Mesothelial cell of epicardium (in vitro differentiated cells): ENCODE data around the gene ADGRV1. TPM values are rescaled to one million over a fixed set of nuclear protein-coding genes. Genes with fewer than 3 reads are reported as not detected.

Source experiments
- DNase-seq, 2 experiments: peaks; one replicate each; pipeline ENCODE4 v3.0.0; 2021; ENCODE audit warnings: low spot score in 2 of 2; ENCODE audit not compliant: unreplicated experiment in 2 of 2
- H3K27ac Mint-ChIP-seq: 2 replicates; pipeline ENCODE4 v1.8.0; 2021; ENCODE audit warnings: mixed read lengths
- H3K27me3 Mint-ChIP-seq: 2 replicates; pipeline ENCODE4 v1.8.0; 2021; ENCODE audit warnings: low read depth, mixed read lengths
- H3K36me3 Mint-ChIP-seq: 2 replicates; pipeline ENCODE4 v1.8.0; 2021; ENCODE audit warnings: mixed read lengths
- H3K4me1 Mint-ChIP-seq: 2 replicates; pipeline ENCODE4 v1.8.0; 2021; ENCODE audit warnings: mixed read lengths
- H3K4me3 Mint-ChIP-seq: 2 replicates; pipeline ENCODE4 v1.8.0; 2021; ENCODE audit warnings: mild to moderate bottlenecking, moderate library complexity, mixed read lengths
- H3K9me3 Mint-ChIP-seq: 2 replicates; pipeline ENCODE4 v1.8.0; 2021; ENCODE audit warnings: mixed read lengths
- CTCF ChIP-seq: fragments of 200-600 bp; sonication (generic); IDR thresholded peaks from one replicate; pipeline ENCODE4 v1.5.0; 2021; ENCODE audit warnings: antibody characterized with exemption; ENCODE audit not compliant: unreplicated experiment
- total RNA-seq: library from RNA; stranded (reverse); gene quantifications from 3 replicates; pipeline ENCODE4 v1.2.1, GENCODE V29; 2021

The ADGRV1 gene
- total RNA-seq, 1 donor from 2014 or later: 25.4 TPM

DNA sequence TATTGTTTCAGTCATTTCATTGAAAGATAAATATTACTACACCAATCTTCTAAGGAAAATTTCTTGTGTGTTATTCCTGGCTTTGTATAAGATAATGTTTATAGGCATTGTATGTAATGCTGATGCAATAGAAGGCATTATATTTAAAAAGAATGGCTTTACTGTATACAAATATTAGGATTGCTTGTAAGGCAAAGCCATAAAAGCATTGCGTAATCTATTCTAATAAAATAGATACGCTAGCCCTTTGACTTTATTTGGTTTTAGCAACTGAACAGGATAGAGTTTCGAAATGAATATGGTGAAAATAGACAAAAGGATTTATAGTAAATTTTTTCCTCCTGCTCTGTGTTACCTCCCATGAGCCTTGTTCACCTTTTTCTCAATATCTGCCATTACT lies 23.7 kb upstream of the ADGRV1 start:
- TF ChIP-seq CTCF: no peak
- Mint-ChIP-seq H3K27ac (no peak overlapping the region), H3K4me1 (no peaks in the 10 kb centered on the region), H3K9me3 (no peaks in the 10 kb centered on the region), H3K36me3 (no peaks in the 10 kb centered on the region), H3K4me3 (no peak overlapping the region), H3K27me3 (peaks cover 24% of the 10 kb centered on the region)
- no peak for DNase-seq

GRCh38 chr5:90542827-90543519 lies 15.6 kb upstream of the ADGRV1 start:
- Mint-ChIP-seq H3K4me1 (peaks cover 2% of the 10 kb centered on the region), H3K36me3 (no peaks in the 10 kb centered on the region), H3K27me3 (no peaks in the 10 kb centered on the region), H3K9me3 (no peaks in the 10 kb centered on the region), H3K27ac (no peak overlapping the region), H3K4me3 (no peak overlapping the region)
- no peak for DNase-seq
- no peak for TF ChIP-seq CTCF

DNA sequence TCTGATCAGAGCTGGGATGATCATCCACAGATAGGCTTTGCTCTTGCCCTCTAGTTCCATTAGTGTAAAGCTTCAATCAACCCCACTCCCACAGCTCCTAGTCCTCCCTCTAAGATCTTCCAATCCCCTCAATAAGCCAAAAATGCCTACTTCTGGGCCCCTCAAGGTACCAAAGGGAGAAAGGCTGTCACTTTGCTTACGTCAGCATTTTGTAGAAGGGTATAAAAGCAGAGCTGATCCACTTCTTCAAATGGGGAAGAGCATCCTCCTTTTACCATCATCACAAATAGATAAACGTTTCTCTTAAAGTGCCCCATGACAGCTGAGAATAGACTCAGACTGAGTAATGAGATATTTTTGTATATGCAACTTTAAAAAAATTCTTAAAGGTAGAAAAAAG lies 13.1 kb upstream of the ADGRV1 start:
- no peaks in the 10 kb centered on the region for H3K9me3 Mint-ChIP-seq
- TF ChIP-seq CTCF: no peak
- H3K36me3 Mint-ChIP-seq: no peaks in the 10 kb centered on the region
- DNase-seq: no peak
- no peak overlapping the region for H3K27ac Mint-ChIP-seq
- H3K4me1 Mint-ChIP-seq: peaks cover 7% of the 10 kb centered on the region
- H3K4me3 Mint-ChIP-seq: no peak overlapping the region
- H3K27me3 Mint-ChIP-seq: no peaks in the 10 kb centered on the region

DNA sequence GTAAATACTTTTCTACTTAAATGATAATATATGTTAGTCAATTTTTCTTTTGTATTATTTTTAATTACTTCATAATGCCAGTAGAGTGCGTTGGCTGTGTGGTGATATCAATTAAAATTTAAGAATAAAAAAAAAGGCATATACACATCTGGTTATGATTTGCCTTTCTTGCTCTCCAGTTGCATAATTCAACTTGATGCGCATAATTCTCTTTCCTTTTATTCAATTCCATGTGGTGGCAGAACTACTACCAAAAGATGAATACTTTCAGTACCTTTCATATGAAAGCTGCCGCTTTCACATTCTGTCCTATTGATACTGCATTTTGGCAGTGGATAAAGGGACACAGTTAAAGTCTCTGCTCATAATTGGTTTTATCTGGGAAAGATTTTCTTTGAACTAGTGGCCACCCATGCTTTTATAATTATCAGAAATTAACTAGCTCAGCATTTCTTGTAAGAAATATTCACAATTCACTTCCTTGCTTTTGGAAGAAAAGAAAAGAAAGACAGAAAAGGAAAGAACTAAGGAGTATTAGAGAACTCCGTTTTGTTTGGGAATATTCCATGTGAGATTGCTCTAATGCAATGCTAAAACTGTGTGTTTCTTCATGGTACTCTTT lies 12.3 kb upstream of the ADGRV1 start:
- Mint-ChIP-seq H3K27me3 (peaks cover 3% of the 10 kb centered on the region), H3K9me3 (no peaks in the 10 kb centered on the region), H3K27ac (no peak overlapping the region), H3K36me3 (no peaks in the 10 kb centered on the region), H3K4me3 (no peak overlapping the region), H3K4me1 (peaks cover 7% of the 10 kb centered on the region)
- TF ChIP-seq CTCF: no peak
- no peak for DNase-seq

DNA sequence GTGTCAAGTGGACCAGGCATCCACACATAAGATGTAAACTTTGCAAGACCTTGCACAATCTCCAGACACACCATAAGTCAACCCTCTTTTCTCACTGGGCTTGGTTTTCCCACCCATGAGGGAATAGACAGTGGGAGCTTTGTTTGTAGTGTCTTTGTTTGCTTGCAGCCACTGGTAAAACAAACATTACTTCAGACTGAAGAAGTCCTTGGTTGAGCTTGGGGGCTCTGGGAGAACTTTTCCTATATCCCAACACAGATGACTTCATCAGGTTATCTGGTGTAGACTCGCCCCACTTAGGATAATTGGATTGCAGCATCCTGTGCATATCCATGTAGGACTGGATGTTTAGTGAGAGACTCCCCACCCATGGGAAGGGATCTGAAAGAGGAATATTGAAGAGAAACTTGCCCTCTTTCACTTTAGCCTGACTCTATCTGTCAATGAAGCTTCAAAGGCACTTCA lies 11.5 kb upstream of the ADGRV1 start:
- H3K9me3 Mint-ChIP-seq: no peaks in the 10 kb centered on the region
- TF ChIP-seq CTCF: no peak
- no peak overlapping the region for H3K4me3 Mint-ChIP-seq
- H3K36me3 Mint-ChIP-seq: no peaks in the 10 kb centered on the region
- DNase-seq: no peak
- H3K4me1 Mint-ChIP-seq: peaks cover 7% of the 10 kb centered on the region
- H3K27me3 Mint-ChIP-seq: peaks cover 9% of the 10 kb centered on the region
- no peak overlapping the region for H3K27ac Mint-ChIP-seq
